Activated T-helper 17 cell treated with anti-CD3 and anti-CD28 coated beads, Interleukin-2, amount 50 U/mL, for 72 hours (primary cell): ENCODE data around the gene SLC30A5. TPM values are rescaled to one million over a fixed set of nuclear protein-coding genes. Genes with fewer than 3 reads are reported as not detected.
"Not testable (repeated sequence)": the region's sequence is repeated elsewhere in the genome, so short reads cannot be mapped to it uniquely, and the experiment has no call there.

Experiments
- ATAC-seq: fragments of 150-1000 bp; cut with Tn5 transposase; replicated peaks from 2 replicates; pipeline ENCODE4 v1.10.0; 2021; ENCODE audit warnings: mild to moderate bottlenecking, moderate library complexity
- H3K27ac Mint-ChIP-seq: one replicate; pipeline ENCODE4 v1.8.0; 2022; ENCODE audit warnings: mixed read lengths
- H3K27me3 Mint-ChIP-seq: one replicate; pipeline ENCODE4 v1.8.0; 2022; ENCODE audit warnings: mixed read lengths
- H3K36me3 Mint-ChIP-seq: one replicate; pipeline ENCODE4 v1.8.0; 2022; ENCODE audit warnings: low read depth, mild to moderate bottlenecking, mixed read lengths
- H3K4me1 Mint-ChIP-seq: one replicate; pipeline ENCODE4 v1.8.0; 2022; ENCODE audit warnings: mixed read lengths
- H3K4me3 Mint-ChIP-seq: one replicate; pipeline ENCODE4 v1.8.0; 2022; ENCODE audit warnings: mild to moderate bottlenecking, mixed read lengths
- H3K9me3 Mint-ChIP-seq: one replicate; pipeline ENCODE4 v1.8.0; 2022; ENCODE audit warnings: mixed read lengths
- total RNA-seq, 2 donors: library from RNA; stranded (reverse); gene quantifications; one replicate each; pipeline ENCODE4 v1.2.3, GENCODE V29; 2022

The SLC30A5 gene
- total RNA-seq, 2 donors from 2014 or later: 23.7 to 44.7 TPM

GRCh38 chr5:69134126-69134525, 40.3 kb downstream of the SLC30A5 start:
- H3K4me1 Mint-ChIP-seq: no peaks in the 10 kb centered on the region
- H3K4me3 Mint-ChIP-seq: no peak overlapping the region
- H3K36me3 Mint-ChIP-seq: peaks cover 16% of the 10 kb centered on the region
- H3K9me3 Mint-ChIP-seq: no peaks in the 10 kb centered on the region
- H3K27ac Mint-ChIP-seq: no peak overlapping the region
- no peaks in the 10 kb centered on the region for H3K27me3 Mint-ChIP-seq
- no peak for ATAC-seq

GRCh38 chr5:69136293-69136692, 42.5 kb downstream of the SLC30A5 start:
- Mint-ChIP-seq H3K4me3 (no peak overlapping the region), H3K27me3 (no peaks in the 10 kb centered on the region), H3K36me3 (peaks cover 5% of the 10 kb centered on the region), H3K9me3 (peaks cover 3% of the 10 kb centered on the region), H3K27ac (no peak overlapping the region), H3K4me1 (no peaks in the 10 kb centered on the region)
- ATAC-seq: no peak

DNA sequence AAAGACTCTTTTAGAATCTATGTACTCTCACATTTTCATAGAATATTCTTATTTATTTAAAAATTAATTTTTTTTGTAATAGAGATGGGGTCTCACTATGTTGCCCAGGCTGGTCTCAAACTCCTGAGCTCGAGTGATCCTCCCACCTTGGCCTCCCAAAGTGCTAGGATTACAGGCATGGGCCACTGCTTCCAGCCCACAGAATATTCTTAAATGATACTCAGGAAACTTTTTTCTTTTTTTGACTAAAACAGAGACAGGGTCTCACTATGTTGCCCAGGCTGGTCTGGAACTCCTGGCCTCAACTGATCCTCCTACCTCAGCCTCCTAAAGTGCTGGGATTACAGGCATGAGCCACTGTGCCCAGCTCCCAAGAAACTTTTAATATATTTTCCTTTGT, 43.4 kb downstream of the SLC30A5 start:
- H3K4me1 Mint-ChIP-seq, H3K27ac Mint-ChIP-seq, H3K9me3 Mint-ChIP-seq, H3K4me3 Mint-ChIP-seq, H3K36me3 Mint-ChIP-seq, ATAC-seq, H3K27me3 Mint-ChIP-seq: not testable (repeated sequence)

DNA sequence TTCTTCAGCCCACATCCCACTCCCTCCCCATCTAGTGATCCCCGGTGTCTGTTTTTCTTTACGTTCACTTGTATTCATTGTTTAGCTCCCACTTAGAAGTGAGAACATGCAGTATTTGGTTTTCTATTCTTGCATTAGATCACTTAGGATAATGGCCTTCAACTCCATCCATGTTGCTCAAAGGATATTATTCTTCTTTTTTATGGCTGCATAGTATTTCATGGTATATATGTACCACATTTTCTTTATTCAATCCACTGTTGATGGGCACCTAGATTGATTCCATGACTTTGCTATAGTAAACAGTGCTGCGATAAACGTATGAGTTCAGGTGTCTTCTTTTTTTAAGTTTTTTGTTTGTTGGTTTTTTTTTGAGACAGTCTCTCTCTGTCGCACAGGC, 44.0 kb downstream of the SLC30A5 start:
- Mint-ChIP-seq H3K4me3 (no peak overlapping the region), H3K27ac (no peak overlapping the region), H3K36me3 (peaks cover 4% of the 10 kb centered on the region), H3K9me3 (peaks cover 4% of the 10 kb centered on the region), H3K4me1 (no peaks in the 10 kb centered on the region), H3K27me3 (no peaks in the 10 kb centered on the region)
- no peak for ATAC-seq

DNA sequence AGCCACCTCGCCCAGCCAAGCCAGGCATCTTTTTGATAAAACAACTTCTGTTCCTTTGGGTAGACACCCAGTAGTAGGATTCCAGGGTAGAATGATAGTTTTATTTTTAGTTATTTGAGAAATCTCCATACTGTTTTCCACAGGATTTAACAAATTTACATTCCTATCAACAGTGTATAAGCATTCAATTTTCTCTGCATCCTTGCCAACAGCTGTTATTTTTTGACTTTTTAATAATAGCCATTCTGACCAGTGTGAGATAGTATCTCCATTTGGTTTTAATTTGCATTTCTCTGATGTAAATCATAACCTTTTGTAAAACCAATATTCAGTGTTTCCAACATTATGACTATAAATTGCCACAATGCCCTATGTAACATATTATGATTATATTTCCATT, 45.0 kb downstream of the SLC30A5 start:
- Mint-ChIP-seq H3K27ac (no peak overlapping the region), H3K9me3 (peaks cover 4% of the 10 kb centered on the region), H3K4me3 (no peak overlapping the region), H3K36me3 (no peaks in the 10 kb centered on the region), H3K27me3 (no peaks in the 10 kb centered on the region), H3K4me1 (no peaks in the 10 kb centered on the region)
- no peak for ATAC-seq

- ATAC-seq, H3K9me3 Mint-ChIP-seq: not testable (repeated sequence)
These were observed 46.4 kb downstream of the SLC30A5 start for GRCh38 chr5:69140239-69140638.

DNA sequence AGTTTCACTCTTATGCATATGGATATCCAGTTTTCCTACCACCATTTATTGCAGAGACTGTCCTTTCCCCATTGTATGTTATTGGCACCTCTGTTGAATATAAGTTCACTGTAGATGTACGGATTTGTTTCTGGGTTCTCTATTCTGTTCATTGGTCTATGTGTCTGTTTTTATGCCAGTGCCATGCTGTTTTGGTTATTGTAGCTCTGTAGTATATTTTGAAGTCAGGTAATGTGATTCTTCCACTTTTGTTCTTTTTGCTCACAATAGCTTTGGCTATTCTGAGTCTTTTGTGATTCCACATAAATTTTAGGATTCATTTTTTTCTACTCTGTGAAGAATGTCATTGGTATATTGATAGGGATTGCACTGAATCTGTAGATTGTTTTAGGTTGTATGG, 47.0 kb downstream of the SLC30A5 start:
- H3K27me3 Mint-ChIP-seq: no peaks in the 10 kb centered on the region

More at GRCh38 chr5:69140239-69140638, 46.4 kb downstream of the SLC30A5 start:
- H3K4me3 Mint-ChIP-seq, H3K27me3 Mint-ChIP-seq, H3K36me3 Mint-ChIP-seq, H3K27ac Mint-ChIP-seq, H3K4me1 Mint-ChIP-seq: not testable (repeated sequence)

GRCh38 chr5:69148576-69148975, 54.8 kb downstream of the SLC30A5 start:
- ATAC-seq, H3K4me3 Mint-ChIP-seq, H3K36me3 Mint-ChIP-seq, H3K9me3 Mint-ChIP-seq, H3K4me1 Mint-ChIP-seq, H3K27me3 Mint-ChIP-seq, H3K27ac Mint-ChIP-seq: not testable (repeated sequence)

More for the DNA sequence above, 47.0 kb downstream of the SLC30A5 start:
- Mint-ChIP-seq H3K27ac (no peak overlapping the region), H3K9me3 (peaks cover 4% of the 10 kb centered on the region), H3K36me3 (no peaks in the 10 kb centered on the region), H3K4me3 (no peak overlapping the region), H3K4me1 (no peaks in the 10 kb centered on the region)
- ATAC-seq: no peak

DNA sequence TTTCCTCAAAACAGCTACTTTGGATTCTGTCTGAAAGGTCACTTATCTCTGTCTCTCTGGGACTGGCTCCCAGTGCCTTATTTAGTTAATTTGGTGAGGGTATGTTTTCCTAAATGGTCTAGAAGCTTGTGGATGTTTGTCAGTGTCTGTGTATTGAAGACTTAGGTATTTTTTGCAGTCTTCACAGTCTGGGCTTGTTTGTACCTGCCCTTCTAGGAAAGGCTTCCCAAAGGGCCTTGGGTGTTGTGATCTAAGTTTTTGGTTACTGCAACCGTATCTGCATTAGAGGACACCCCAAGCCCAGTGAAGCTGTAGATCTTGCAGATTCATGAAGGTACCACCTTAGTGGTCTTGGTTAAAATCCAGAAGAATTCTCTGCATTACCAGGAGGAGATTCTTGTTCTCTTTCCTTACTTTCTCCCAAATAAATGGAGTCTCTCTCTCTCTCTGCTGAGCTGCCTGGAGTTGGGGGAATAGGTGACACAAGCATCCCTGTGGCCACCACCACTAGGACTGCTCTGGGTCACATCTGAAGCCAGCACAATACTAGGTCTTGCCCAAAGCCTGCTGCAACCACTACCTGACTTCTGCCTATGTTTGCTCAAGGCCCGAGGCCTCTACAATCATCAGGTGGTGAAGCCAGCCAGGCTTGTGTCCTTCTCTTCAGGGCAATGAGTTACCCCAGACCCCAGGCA, 55.3 kb downstream of the SLC30A5 start:
- ATAC-seq: no peak
- Mint-ChIP-seq H3K9me3 (no peaks in the 10 kb centered on the region), H3K36me3 (no peaks in the 10 kb centered on the region), H3K4me3 (no peak overlapping the region), H3K27me3 (no peaks in the 10 kb centered on the region), H3K4me1 (no peaks in the 10 kb centered on the region), H3K27ac (peak overlapping the region; percentile 46)

GRCh38 chr5:69149676-69150010, 55.8 kb downstream of the SLC30A5 start:
- no peak for ATAC-seq
- peak overlapping the region; percentile 46 for H3K27ac Mint-ChIP-seq
- H3K27me3 Mint-ChIP-seq: no peaks in the 10 kb centered on the region
- no peaks in the 10 kb centered on the region for H3K4me1 Mint-ChIP-seq
- H3K9me3 Mint-ChIP-seq: no peaks in the 10 kb centered on the region
- H3K4me3 Mint-ChIP-seq: no peak overlapping the region
- no peaks in the 10 kb centered on the region for H3K36me3 Mint-ChIP-seq

GRCh38 chr5:69152731-69153130, 58.9 kb downstream of the SLC30A5 start:
- no peaks in the 10 kb centered on the region for H3K9me3 Mint-ChIP-seq
- H3K27ac Mint-ChIP-seq: no peak overlapping the region
- no peak overlapping the region for H3K4me3 Mint-ChIP-seq
- H3K36me3 Mint-ChIP-seq: no peaks in the 10 kb centered on the region
- no peaks in the 10 kb centered on the region for H3K4me1 Mint-ChIP-seq
- no peaks in the 10 kb centered on the region for H3K27me3 Mint-ChIP-seq
- no peak for ATAC-seq

- H3K4me3 Mint-ChIP-seq: no peak overlapping the region
- no peaks in the 10 kb centered on the region for H3K27me3 Mint-ChIP-seq
- no peaks in the 10 kb centered on the region for H3K9me3 Mint-ChIP-seq
- no peak for ATAC-seq
- H3K36me3 Mint-ChIP-seq: no peaks in the 10 kb centered on the region
- H3K27ac Mint-ChIP-seq: no peak overlapping the region
- H3K4me1 Mint-ChIP-seq: no peaks in the 10 kb centered on the region
These were observed 62.6 kb downstream of the SLC30A5 start for GRCh38 chr5:69156456-69156855.

DNA sequence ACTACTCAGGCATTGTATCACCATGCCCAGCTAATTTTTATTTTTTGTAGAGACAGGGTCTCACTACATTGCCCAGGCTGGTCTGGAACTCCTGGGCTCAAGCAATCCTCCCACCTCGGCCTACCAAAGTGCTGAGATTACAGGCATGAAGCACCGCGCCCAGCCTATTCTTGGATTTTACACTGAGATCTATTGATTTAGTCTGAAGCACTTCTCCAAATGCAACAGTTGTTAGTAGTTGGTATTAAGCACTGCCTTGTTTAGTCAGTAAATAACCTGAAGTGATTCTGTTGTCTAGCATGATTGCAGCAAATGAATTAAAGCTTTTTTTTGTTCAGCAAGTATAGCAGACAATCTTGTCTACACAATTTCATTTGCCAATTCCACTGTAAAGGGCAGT, 64.2 kb downstream of the SLC30A5 start:
- Mint-ChIP-seq H3K36me3 (no peaks in the 10 kb centered on the region), H3K4me1 (no peaks in the 10 kb centered on the region), H3K27me3 (no peaks in the 10 kb centered on the region), H3K4me3 (no peak overlapping the region), H3K9me3 (no peaks in the 10 kb centered on the region), H3K27ac (no peak overlapping the region)
- ATAC-seq: no peak

DNA sequence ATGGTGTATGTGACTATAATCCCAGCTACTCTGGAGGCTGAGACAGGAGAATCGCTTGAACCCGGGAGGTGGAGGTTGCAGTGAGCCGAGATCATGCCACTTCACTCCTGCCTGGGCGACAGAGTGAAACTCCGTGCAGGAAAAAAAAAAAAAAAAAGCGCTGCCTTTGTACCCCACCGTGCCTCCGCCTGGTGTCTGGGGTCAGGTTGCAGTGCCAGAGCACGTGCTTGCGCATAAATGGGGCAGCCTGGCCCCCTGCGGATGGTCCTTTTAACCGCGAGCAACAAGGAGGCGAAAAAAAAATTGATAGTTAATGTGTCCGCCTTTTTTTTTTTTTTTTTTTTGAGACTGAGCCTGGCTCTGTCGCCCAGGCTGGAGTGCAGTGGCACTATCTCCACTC, 66.8 kb downstream of the SLC30A5 start:
- Mint-ChIP-seq H3K36me3 (no peaks in the 10 kb centered on the region), H3K27me3 (no peaks in the 10 kb centered on the region), H3K4me3 (no peak overlapping the region), H3K27ac (no peak overlapping the region), H3K4me1 (no peaks in the 10 kb centered on the region), H3K9me3 (no peaks in the 10 kb centered on the region)
- ATAC-seq: no peak

GRCh38 chr5:69166686-69167492, 73.1 kb downstream of the SLC30A5 start, which contains the start of gene CCNB1:
TSS of gene CCNB1 (plus strand) at chr5:69167150. CDS start at chr5:69167263, 113 bp downstream.
- peaks cover 51% of the 10 kb centered on the region for H3K36me3 Mint-ChIP-seq
- H3K9me3 Mint-ChIP-seq: no peaks in the 10 kb centered on the region
- peak within 1 kb of the TSS; percentile 92 for H3K4me3 Mint-ChIP-seq
- ATAC-seq: peak; percentile 99
- H3K4me1 Mint-ChIP-seq: peaks cover 6% of the 10 kb centered on the region
- H3K27ac Mint-ChIP-seq: peak within 1 kb of the TSS; percentile 88
- no peaks in the 10 kb centered on the region for H3K27me3 Mint-ChIP-seq
